Left lobe of liver (tissue), 2 donors: ENCODE data around the gene IQGAP3. TPM values are rescaled to one million over a fixed set of nuclear protein-coding genes. Genes with fewer than 3 reads are reported as not detected.

ENCODE experiments used
- ATAC-seq: fragments of 200-7000 bp; cut with Tn5 transposase; one replicate; pipeline ENCODE4 v1.9.1; 2020; ENCODE audit warnings: mild to moderate bottlenecking, moderate library complexity
- DNase-seq: peaks from one replicate; pipeline ENCODE4 v3.0.0-alpha.2; 2020; ENCODE audit warnings: low spot score
- total RNA-seq: library from RNA; stranded (reverse); gene quantifications from one replicate; pipeline ENCODE4 v1.2.1, GENCODE V29; 2021
- donor health status: DM: no; HTN: no; CAD: no; lungs with moderate emphysema.
- donor health status: DM: no; HTN: yes; CAD: no.

IQGAP3 gene
- total RNA-seq, 1 donor from 2014 or later: 0.23 TPM

DNA sequence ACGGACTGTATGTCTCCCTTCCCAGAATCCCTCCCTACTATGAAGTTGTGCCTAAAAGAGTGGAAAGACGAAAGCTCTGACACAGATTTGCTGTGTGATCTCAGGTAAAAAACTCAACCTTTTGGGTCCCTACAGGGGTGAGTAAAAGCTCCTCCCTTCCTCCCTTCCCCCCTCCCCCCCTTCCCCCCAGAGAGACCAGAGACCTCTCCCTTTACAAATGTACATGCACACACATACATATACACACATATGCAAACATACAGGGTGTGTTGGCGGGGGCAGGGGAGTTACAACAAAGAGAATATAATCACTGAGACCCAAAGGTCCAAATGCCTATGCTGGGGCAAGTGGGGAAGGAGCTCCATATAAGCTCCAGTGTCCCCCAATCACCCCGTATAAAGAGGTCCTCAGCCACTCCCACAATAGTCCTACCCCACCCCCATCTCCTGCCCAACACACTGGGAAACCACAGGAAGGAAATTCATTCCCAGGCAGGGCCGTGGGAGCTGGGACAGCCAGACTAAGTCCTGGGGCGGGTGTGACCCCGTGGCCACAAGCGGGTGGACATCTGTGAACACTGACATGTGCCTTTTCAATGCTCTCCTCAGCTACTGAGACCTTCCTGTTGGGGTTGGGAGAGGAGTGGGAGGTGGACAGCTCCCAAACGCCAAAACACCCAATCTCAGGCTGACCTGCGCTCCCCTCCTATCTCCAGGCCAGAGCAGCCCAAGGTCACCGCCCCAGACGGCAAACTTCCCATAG is 73.8 kb downstream of the IQGAP3 start:
- DNase-seq (peak; percentile 66), ATAC-seq (peak; percentile 2)

DNA sequence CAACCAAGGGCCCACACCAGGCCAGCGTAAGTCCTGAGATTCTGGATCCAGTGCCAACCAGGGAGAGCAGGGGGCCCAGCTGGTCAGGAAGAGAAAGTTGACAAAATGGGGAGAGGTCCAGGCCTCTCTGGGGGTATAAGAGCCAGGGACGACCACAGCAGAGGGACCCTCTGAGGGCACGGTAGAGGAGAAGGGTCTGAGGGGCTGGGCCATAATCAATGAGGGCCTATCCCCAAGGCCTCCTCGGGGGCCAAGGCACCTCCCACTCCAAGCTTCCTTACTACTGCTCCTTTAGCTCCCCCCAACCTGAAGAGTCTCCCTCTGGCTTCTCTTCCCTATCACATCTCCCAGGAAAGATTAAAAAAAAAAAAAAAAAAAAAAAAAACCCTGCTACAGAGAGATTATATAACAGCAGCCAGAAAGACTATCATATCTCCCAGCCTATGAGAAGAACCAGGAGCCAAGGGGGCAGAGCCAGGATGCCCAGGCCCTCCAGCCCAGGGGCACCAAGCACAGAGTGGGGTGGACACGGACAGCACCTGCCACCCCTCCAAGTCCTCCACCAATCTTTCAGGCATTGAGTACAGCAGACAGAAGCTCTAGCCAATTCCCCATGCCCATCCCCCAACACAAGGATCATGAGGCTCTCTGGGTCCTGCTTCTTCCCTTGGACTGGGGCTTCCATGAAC is 74.5 kb downstream of the IQGAP3 start:
- no peak for DNase-seq
- ATAC-seq: no peak

GRCh38 chr1:156497078-156497742 is 75.2 kb downstream of the IQGAP3 start:
- DNase-seq (no peak), ATAC-seq (no peak)

DNA sequence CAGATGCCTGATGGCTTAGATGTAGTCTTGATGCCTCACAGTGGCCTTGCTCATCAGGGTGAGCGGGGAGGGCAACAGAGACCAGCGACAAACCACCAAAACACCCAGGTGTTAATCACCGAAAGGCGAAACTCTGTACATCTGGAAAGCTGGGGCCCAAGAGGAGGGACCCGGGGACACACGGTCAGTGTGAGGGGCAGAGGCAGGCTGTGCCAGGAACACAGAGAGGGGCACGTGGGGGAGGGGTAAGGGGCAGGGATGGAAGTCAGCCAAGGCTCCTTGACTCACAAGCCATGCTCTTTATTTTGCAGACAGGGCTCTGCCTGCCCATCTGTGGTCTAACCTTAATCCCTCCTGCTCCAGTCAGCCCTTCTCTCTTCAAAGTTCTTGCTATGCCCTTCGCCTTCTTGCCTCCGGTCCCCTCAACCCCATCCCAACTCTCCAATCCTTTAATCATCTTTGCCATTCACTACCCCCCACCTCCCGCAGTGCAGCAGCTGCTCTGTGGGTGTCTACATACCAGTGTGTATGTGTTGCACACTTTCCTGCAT is 76.1 kb downstream of the IQGAP3 start:
- DNase-seq (no peak), ATAC-seq (no peak)

GRCh38 chr1:156495401-156496140 is 76.8 kb downstream of the IQGAP3 start:
- ATAC-seq (peak; percentile 68), DNase-seq (peak; percentile 88)

- ATAC-seq (no peak), DNase-seq (no peak)
Measured at GRCh38 chr1:156494309-156494895, 78.0 kb downstream of the IQGAP3 start.

GRCh38 chr1:156493742-156494141 is 78.6 kb downstream of the IQGAP3 start:
- ATAC-seq (no peak), DNase-seq (no peak)

DNA sequence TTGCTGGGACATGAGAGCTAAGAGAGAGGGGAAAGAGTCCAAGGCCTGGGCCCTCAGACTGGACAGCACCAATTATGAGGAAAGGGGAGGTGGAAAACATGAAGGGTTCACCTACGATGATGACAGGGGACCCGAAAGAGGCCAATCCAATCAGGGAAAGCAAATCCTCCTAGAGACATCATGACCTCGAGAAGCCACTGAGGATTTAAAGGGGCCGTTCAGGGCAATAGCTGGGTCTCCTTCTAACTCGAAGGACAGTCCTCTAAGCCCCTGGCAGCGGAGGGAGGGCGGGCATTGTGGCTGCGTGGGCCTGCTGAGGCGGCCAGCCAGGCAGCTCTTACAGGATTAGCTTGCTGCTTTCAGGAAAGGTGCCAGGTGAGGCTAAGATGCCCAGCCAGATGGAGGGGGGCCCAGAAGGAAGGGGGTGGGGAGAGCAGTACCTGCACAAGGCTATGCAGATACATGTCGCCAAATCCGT is 79.2 kb downstream of the IQGAP3 start:
- DNase-seq (no peak), ATAC-seq (no peak)

DNA sequence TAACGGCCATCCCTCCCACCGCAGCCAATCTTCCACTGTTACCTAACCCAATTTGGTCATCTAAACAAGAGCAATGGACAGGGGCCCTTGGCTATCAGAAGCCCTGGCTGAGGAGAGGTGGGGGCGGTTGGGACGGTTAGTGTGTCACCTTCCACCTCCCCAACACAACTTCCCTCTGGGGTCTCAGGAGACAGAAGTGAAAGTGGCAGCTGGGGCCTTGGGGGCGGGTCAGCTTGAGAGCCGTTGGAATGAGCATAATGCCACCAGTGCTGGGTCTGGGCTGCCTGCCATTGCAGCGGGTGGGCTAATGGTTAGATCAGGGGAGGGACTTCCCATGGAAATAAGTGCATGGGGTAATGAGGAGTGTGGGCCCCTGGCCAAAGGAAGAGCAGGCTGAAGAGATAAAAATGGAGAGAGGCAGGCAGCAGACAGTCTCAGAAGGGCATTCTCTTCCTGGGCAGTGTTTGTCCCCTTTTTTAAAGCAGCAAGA is 79.7 kb downstream of the IQGAP3 start:
- DNase-seq: no peak

DNA sequence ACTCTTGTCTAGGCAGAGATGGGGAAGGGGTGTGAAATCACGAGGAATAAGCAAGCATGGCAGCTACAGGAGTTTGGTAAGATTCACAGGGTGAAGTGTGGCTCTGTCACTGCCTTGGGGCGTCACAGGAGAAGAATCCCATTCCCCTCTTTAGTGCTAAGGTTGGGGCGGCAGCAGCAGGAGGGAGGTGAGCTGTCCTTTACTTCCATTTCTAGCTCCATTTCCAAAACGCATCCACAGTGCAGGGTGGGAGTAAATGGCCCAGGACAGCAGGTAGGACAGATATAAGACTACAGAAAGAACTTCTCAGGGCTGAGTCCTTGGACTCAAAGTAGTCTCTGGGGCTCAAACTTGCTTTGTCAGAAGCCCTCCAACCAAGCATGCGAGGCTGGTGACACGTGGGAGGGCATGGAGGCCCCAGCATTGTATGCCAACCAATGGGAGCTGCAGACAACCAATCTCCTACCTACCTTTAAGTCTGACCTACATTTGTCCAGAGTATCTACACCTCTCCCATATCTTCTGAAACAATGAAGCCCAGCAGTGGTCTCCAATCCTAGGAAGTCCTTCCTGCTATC is 80.3 kb downstream of the IQGAP3 start:
- DNase-seq: no peak
- no peak for ATAC-seq

More for the DNA sequence above, 79.7 kb downstream of the IQGAP3 start:
- no peak for ATAC-seq

DNA sequence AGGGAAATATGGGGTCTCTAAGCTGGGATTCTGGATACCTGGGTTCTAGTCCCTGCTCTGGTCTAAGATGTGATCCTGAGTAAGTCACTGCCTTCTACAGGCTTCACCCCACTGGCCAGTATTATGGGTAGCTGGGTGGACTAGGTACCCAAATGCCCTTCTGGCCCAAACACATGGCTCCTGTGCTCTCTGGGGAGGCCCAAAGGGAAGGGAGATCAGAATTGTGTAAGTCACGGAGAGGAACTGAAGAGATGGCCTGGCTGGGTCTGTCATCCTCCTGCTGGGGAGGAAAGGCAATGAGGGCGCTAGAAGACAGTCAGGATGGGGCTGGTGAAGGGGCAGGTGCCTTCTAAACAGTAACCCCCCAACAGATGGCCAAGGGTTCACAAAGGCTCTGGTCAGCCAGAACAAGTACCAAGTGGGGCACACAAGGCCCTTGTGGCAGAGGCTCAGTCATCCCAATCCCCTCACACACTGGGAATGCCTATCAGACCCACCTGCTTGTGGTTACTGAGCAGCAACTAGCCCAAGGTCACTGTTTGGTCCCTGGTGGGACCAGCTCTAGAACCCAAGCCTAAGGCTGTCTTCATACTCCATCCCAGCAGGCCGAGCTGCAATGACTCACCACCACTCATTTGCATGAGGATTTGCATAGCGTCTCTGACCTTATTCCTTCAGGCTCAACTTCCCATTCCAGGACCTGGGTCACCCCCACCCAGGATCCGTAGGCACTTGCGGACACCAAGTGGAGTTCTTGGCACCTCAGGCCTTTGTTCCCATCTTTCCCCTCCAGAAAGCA is 81.0 kb downstream of the IQGAP3 start:
- DNase-seq (no peak), ATAC-seq (no peak)

DNA sequence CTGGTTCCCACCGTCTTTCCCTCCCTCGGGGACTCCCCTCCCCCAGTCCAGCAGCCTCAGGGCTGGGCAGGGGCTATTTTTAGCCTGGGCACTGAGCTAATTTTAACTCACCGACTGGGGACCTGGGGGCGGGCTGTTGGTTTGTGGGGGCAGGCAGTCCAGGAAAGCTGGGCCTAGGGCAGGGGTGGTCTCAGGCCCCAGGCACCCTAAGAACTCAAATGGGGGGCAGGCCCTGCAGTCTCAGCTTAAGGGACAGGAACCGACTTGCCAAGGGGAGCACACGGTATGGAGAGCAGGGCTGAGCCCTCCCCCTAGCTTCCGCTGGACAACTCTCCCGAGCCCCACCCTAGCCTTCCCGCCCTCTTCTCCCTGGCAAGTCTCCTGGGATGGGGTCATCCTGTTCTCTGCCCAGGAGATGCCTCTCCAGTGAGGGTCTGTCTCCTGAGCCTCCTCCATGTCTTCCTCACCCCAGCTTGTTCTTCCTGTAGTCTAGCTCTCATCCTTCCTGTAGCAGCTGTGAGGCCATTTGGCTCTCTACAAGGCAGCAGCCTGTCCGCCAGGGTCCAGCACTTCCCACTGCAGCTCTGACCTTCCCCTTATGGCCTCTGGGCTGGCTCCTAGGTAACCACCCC is 81.8 kb downstream of the IQGAP3 start:
- ATAC-seq (peak; percentile 16), DNase-seq (no peak)

- DNase-seq (no peak), ATAC-seq (no peak)
Measured at GRCh38 chr1:156489935-156490293, 82.5 kb downstream of the IQGAP3 start.

DNA sequence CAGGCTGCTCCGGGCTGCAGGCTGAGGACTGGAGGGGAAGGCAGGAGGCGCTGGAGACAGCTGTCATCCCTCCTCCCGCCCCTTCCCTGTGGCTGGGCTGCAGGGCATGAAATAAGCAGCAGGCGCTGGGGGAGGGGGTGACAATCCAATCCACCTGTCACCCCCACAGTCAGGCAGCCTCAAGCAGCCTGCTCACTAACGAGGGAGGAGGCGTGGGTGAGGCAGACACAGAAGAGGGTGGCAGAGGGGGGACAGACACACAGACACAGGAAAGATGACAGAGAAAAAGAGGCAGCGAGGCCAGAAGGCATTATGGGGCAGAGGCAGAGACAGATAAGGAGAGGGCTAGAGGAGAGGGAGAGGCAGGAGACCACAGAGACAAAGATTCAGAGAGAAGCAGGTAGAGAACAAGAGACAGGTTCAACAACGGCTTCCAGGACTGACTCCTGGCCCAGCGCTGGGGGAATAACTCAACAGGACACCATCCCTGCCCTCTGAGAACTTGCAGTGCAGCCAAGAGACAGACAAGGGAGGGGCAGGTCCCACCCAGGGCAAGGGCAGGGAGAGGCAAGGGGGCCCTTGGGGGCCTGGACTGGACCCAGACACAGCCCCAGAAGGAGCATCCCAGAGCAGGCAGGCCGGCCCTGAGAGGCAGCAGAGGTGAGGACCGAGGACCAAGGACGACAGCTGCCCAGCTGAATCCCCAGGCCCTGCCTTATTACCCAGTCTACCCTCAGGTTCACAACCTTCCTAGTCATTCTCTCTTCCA is 83.0 kb downstream of the IQGAP3 start:
- ATAC-seq (peak; percentile 19), DNase-seq (no peak)

- no peak for ATAC-seq
- DNase-seq: no peak
Measured at GRCh38 chr1:156488566-156489165, 83.7 kb downstream of the IQGAP3 start.

DNA sequence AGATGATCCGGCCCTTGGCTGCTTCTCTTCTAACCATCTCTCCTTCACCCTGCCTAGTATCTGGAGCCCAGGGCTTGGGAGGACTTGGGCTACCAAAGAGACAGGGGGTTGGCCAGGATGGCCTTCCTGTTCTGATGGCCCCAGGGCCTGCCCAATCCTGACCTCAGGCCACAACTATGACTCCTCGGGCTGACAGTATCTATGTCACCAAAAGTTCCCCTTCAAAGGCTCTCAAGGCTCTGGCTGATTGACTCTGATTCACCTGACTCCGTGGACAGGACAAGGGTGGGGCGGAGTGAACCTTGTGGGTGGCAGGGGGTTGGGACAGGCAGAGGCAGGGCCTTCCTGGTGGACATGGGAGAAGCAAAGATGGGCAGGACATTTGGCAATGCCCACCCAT is 84.5 kb downstream of the IQGAP3 start:
- no peak for ATAC-seq
- DNase-seq: no peak
